ENCODE data around the gene SMCO4. TPM values are rescaled to one million over a fixed set of nuclear protein-coding genes. Genes with fewer than 3 reads are reported as not detected.
A peak's percentile ranks its signal among the peaks of the same experiment; 100 is the strongest.

The SMCO4 gene
- polyA plus RNA-seq, 3 donors, result 14.9 to 20.5 (median 18.5) TPM

DNA sequence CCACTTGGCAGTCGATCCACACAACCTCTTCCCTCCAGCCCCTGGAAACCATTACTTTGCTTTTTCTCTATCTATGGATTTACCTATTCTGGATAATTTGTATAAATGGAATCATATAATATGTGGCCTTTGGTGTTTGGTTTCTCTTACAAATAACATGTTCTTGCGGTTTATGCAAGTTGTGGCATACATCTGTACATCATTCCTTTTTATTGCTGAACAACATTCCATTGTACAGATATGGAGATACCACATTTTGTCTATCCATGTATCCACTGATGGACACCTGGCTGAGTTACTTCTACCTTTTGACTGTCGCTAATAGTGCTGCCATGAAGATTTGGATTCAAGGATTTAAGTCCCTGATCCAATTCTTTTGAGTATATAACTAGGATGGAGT, 25.1 kb downstream of the SMCO4 start:
- no peak for DNase-seq (ENCODE audit: extremely low read depth in 1 of 11, low read depth in 9 of 11, low spot score in 4 of 11)

DNA sequence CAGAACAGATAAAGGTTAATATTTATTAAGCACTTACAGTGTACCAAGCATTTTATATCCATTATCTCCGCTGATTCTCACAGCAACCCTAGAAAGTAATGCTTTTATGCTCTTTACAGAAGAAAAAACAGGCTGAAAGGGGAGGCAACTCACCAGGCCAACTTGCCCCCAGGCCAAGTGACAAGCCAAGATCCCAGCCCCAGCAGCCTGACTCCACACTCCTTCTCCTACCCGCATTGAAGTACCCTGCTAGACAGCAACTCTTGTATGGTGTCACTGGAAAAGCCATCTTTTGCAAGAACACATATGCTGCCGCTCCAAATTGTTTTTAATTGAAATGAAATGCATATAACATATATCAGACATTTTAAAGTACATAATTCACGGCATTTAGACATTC, 25.6 kb downstream of the SMCO4 start:
- no peak for DNase-seq (ENCODE audit: extremely low read depth in 1 of 11, low read depth in 9 of 11, low spot score in 4 of 11)

DNA sequence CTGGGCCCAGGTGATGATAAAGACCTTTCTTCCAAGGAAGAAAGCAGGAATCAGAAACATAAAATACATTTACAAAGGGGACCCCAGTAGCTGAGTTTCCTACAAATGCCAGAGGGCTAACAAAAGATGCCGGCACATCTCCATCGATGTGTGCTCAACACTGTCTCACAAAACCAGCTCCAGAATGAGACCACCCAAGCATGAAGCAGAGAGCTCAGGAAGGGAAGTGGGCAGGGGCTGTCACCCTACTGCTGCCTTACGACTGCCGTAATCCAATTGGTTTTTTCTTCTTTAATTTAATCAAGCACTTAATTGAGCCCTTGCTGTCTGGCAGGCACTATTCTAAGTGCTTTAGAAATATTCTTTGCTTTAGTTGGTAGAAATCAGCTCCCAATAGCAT, 26.1 kb downstream of the SMCO4 start:
- DNase-seq (ENCODE audit: extremely low read depth in 1 of 11, low read depth in 9 of 11, low spot score in 4 of 11), result no peak

DNA sequence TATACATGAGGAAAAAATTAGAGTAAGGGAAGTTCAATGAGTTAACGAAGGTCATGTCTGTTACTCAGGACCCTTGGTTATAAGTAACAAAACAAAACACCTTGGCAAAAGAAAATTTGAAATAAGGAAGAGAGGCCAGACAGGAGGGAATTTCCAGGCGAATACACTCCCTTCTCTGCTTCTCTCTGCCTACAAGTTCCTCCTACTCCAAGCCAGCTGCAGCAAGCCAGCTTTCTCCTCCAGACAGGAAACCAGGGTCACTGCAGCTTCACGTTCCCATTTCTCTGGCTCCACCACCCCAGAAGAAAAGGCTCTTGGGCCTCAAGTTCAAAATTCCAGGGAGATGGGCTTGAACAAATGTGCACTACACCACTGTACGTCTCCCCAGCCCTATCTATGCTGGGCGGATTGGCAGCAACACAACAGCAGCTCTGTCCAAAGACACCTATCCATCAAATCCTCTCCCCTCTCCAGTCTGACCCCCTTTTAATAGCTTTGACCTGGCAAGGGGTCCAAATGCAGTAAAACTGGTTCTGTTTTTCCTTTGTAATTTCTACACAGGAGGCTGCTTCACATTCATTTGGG, 27.7 kb downstream of the SMCO4 start:
- no peak for DNase-seq (ENCODE audit: extremely low read depth in 1 of 11, low read depth in 9 of 11, low spot score in 4 of 11)

DNA sequence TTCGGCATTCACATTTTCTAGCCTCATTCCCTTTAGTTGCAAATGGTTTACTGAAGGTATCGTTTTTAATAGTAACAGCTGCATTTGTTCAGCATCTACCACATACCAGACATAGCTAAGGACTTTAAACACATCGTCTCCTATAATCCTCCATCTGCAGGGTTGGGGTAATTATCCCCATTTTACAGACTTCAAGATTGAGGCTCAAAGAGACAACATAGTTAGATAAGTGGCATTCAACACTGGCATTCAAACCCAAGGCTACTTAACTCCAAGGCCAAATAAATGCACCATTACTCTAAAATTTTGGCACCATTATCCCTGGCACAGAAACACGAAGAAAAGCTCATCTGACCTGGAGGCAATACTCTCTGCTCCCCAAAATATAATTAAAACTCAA, 28.5 kb downstream of the SMCO4 start:
- DNase-seq (ENCODE audit: extremely low read depth in 1 of 11, low read depth in 9 of 11, low spot score in 4 of 11), result no peak

DNA sequence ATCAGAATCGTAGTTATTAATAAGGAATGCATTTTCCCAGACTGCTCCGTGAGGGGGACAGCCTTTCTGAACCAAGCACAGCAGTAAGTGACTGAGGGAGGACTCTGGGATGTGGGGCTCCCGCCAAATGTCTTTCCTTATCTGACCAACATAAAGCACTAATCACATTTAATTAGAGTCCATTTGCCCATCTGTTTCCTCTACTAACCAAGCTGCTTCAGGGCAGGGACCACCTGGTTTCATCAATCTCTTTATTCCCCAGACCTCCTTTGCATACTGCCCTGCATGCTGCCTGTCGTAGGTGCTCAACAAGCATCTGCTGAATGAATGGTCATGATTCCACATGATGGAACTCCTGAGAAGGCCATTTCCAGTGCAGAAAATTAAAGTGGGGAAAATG, 29.4 kb downstream of the SMCO4 start:
- DNase-seq (ENCODE audit: extremely low read depth in 1 of 11, low read depth in 9 of 11, low spot score in 4 of 11), result no peak

DNA sequence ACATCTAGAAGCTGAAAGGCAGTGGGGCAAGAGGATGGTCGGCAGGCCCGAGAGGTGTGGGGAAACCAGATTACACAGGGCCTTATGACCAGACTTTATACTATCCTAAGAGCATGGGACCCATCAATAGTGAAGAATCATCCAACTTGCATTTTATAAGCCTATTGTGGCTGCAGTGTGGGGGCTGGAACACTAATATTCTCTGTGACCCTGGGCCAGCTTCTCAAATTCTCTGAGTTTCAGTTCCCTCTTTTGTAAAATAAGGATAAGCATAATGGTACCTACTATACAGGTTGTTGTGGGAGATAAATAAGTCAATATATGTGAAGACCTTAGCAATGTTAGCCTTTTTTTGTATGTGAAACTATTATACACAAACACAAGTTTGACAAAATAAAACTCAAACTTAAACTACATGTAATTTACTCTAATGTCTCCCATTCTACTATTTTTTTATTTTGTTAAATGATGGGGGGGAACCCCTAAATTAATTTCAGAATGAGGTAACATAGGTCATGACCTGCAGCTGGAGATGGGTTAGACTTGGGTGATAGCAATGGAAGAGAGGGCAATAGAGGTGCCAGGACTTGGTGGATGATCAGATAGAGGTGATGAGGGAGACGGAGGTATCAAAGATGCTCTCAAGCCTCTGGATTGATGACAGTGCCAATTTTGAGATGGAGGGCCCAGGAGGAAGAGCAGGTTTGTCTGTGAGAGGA, 30.1 kb downstream of the SMCO4 start:
- DNase-seq (ENCODE audit: extremely low read depth in 1 of 11, low read depth in 9 of 11, low spot score in 4 of 11), result no peak

DNA sequence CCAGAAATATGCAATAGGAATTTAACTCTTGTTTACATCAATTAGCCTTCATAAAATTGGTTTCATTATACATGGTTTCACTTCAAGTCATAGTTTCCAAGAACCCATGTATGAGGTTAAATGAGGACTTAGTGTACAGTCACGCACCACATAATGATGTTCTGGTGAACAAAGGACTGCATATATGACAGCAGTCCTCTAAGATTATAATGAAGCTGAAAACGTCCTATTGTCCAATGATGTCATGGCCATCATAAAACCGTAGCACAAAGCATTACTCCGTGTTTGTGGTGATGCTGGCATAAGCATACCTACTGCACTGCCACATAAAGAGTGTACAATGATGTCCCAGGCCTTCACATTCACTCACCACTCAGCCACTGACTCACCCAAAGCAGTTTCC, 31.1 kb downstream of the SMCO4 start:
- DNase-seq (ENCODE audit: extremely low read depth in 1 of 11, low read depth in 9 of 11, low spot score in 4 of 11), result no peak

DNA sequence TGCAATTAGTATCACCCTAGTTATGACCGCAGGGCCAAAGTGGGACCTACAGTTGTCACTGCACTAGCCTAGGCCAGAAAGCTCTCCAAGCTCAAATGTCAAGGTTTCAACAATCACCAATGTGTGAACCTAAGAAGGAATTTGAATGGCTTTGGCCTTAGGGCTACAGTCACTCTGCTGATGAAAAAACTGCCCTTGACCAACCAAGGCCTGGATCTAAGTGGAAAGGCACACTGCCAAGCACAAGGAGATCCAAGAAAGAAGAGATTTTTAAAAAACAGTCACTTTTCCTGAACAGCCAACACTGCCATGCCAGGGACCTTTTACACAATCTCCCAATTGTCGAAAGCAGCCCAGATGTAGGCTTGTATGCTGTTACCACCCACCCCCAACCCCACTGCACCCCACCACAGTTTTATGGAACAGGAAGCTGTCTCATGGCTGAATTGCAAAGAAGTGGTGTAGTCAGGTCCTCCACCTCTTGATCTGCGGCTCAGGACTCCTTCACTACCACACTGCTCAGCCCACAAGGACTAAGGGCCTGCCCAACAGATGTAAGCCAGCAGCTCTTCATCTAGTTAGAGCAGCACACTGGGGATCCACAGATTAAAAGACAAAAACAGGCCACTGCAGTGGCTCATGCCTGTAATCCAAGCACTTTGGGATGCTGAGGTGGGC, 32.9 kb downstream of the SMCO4 start:
- DNase-seq (ENCODE audit: extremely low read depth in 1 of 11, low read depth in 9 of 11, low spot score in 4 of 11), result no peak

DNA sequence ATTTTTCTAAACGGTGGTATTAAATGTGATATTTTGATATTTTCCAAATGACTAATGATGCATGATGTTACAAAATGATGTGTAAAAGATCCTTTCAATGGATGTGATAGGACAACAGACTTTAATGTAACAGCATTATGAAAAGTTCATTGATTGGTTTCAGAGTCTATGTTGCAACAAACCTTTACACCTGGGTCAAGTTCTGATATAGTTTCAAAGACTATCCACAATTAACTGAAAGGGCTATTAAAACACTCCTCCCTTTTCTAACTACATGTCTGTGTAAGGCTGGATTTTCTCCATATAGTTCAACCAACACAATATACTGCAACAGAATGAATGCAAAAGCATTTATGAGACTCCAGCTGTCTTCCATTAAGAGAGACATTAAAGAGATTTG, 35.7 kb downstream of the SMCO4 start:
- peak in 1 of 11 donors; percentile 25 for DNase-seq (ENCODE audit: extremely low read depth in 1 of 11, low read depth in 9 of 11, low spot score in 4 of 11)

DNA sequence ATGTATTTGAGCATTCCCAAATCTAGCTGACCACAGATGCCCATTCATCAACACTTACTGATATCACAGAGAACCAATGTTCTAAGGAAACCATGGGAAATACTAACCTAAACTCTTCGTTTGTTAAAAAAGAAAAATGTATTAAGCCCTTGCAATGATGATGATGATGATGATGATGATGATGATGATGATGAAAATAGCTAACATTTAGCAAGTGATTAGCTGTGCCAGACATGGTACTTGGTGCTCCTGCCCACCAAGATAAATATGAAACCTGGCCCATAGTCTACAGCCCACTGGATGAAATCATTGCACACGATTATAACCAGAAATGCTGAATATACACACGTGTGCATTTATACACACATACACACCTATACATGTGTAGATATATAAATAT, 37.5 kb downstream of the SMCO4 start:
- no peak for DNase-seq (ENCODE audit: extremely low read depth in 1 of 11, low read depth in 9 of 11, low spot score in 4 of 11)

DNA sequence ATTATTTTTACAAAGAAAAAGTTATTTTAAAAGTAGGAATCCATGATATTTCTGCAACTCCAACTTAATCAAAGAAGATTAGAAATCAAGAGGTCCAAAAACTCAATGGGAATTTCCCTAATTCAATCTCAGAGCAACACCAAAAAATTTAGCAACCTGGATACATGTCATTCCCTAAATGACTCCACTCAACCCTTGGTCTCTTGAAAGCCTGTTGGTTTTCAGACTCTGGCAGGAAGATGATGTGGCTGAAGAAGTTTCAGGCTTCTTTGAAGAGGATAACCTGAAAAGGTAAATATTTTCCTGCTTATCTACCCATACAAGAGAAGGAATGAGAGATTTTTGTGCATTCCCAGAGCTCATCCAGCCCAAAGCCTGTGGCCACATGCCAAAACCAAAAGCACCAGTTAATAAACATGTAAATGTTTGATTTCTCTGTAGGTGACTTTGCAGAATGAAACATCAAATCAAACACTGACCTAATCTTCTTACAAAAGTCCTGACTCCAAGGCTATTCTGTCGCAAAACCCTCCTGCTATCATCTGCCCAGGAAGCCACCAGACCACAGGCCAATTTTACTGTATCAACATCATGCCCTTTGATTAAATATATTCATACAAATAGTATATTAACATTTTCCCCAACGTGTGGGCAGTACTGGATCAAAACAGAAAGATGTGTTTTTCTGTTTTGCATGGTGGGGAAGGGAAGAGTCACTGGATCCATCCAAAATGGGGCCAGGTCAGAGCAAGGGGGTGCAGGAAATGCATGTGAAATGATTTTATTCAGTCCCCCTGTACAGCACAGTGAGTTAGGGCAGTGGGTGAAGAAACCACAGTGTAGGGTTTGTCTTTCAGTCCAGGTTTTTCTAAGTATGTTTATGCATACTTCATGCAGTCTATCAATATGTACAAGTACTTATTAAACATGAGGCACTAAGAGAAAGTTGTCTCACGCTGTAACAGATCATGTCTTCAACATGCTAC, 38.8 kb downstream of the SMCO4 start:
- no peak for DNase-seq (ENCODE audit: extremely low read depth in 1 of 11, low read depth in 9 of 11, low spot score in 4 of 11)

DNA sequence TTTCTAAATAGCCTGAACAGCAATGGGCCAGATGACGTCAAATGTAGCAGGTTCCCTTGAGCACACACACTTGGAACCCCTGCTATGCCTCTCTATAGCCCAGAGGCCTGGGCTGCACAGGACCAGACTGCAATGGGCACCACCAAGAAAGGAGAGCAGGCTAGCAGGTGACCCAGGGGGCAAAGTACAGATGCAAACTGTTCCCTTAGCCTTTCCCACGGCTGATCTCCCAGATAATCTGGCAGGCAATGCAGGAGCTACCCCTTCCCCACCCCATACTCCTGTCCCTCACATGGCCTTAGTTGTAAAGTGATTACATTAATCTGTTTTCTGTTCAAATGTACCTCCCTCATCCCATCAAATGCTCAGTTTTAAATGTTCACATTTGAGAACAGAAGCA, 41.3 kb downstream of the SMCO4 start:
- no peak for DNase-seq (ENCODE audit: extremely low read depth in 1 of 11, low read depth in 9 of 11, low spot score in 4 of 11)

DNA sequence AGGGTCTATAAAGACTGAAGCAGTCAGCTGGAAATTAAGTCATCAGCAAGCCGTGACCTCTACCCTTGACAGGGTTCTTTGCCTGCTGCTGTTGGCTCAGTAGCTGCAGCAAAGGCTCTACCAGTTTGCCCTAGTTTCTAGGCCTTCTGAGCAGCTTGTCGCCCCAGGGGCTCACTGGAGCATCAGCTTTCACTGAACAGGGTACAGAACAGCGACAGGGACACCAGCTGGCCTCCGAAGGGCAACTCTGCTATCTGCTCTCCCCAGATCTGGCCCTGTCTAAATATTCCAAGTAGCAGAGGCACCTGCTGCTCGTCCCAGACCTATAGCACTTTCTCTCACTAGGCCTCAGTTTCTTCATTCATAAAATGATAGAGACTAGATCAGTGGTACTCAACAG, 42.4 kb downstream of the SMCO4 start:
- no peak for DNase-seq (ENCODE audit: extremely low read depth in 1 of 11, low read depth in 9 of 11, low spot score in 4 of 11)

DNA sequence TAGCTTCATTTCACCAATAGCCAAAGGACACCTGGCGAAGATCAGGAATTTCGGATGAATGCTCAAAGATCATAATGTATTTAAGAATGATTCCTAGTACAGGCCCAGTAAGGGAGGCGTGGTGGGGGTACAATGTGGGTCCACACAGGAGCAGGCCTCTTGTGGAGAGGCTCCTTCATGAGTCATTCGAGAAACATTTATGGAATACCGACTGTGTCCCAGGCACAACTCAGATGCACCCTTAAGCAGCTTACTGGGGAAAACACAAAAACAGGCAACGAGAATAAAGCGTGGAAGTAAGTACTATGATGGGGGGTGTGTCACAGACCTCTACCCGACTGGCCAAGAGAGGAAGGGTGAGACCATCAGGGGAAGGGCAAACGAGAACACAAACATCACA, 44.5 kb downstream of the SMCO4 start:
- no peak for DNase-seq (ENCODE audit: extremely low read depth in 1 of 11, low read depth in 9 of 11, low spot score in 4 of 11)

DNA sequence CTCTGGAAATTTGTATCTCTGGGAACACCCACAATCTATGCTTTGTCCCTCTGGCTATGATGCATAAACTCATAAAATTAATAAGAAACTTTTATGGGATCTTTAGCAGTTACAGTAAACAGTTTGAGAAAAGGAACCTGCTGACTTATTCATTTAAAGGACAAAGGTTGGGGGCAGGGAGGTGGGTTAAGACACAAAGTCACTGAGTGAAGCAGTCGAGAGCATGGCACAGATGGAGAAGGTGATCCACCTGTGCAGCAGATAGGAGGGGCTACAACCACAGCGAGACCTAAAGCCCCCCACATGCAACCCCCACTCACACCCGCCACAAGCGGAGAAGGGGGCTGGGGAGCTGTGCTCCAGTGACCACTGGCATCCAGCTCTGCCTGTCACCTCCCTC, 45.0 kb downstream of the SMCO4 start:
- peak in 1 of 11 donors; percentile 28 for DNase-seq (ENCODE audit: extremely low read depth in 1 of 11, low read depth in 9 of 11, low spot score in 4 of 11)

DNA sequence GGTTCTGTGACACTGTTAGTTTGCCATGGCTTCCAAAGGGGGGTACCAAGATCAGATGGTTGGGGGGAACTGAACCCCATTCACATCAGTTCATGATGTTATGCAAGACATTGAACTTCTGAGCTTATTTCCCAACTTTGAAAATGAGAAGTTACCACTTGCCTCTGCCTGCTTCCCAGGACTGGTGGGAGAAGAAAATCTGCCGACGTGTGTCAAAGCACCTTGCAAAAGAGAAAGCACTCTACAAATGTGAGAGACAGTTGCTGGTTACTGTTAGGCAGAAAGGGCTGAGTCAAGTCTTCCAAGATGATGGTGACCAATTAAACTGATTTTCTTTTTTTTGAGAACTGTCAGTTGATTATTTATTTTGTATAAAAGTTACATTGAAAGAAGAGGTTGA, 45.6 kb downstream of the SMCO4 start:
- no peak for DNase-seq (ENCODE audit: extremely low read depth in 1 of 11, low read depth in 9 of 11, low spot score in 4 of 11)

DNA sequence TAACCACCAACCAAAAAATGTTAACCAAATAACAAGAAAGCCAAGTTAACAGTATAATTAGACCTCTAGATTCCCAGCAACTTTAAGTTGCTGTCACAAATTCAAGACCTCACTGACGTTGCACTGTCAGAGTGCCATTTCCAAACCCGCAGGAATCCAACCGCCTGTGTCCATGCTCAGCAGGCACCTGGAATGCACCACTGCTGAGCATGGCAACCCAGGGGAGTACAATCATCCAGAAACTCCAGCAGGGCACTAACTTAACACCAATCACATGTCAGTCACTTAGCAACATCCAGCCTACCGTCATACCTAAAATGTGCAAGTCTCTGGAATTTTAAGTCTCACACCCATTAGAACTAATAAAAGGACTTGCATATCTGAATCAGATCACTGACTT, 48.8 kb downstream of the SMCO4 start:
- DNase-seq (ENCODE audit: extremely low read depth in 1 of 11, low read depth in 9 of 11, low spot score in 4 of 11), result peak in 2 of 11 donors; percentile 23 to 29

DNA sequence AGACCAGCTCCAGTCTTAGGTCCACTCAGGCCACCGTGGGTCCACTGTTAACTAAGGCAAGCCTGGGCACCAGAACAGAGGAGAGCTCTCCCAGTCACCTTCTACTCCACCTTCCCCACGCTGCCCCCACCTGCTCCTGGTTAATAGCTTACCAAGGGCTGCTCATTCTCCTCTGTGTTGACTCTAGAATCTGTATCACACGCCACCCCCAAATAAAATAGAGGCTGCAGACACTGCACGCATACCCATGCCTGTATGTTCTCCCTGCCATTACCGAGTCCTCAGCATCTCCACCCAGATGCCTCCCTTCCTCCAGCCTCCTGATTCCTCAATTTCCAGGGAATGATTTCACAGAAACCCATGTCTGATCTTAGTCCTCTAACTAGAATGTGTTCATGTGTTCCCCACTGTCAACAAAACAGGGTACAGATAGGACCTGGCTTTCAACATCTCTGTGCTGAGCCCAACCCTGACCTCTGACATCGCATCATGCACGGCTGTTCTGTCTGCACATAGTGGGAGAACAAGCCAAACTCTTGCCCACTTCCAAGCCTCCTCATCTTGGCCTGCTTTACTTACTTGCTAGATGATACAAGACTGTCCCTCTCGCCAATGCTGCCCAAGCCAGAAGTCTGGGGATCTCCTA, 49.8 kb downstream of the SMCO4 start:
- no peak for DNase-seq (ENCODE audit: extremely low read depth in 1 of 11, low read depth in 9 of 11, low spot score in 4 of 11)

All from renal cortex interstitium (tissue), 11 donors.